CD4-positive, CD25-positive, alpha-beta regulatory T cell (primary cell): ENCODE data around the gene MMP24. TPM values are rescaled to one million over a fixed set of nuclear protein-coding genes. Genes with fewer than 3 reads are reported as not detected.
"Not testable (repeated sequence)": the region's sequence is repeated elsewhere in the genome, so short reads cannot be mapped to it uniquely, and the experiment has no call there.

Source experiments
- ATAC-seq, 2 donors: fragments of 150-1000 bp; cut with Tn5 transposase; one replicate each; pipeline ENCODE4 v1.10.0; 2021; ENCODE audit warnings: low read depth in 2 of 2, moderate number of reproducible peaks in 2 of 2, moderate library complexity in 1 of 2
- DNase-seq, 3 donors: peaks; one replicate each; pipeline versions ENCODE4 v3.0.0 to v3.0.0-alpha.2; 2012 to 2022; ENCODE audit warnings: mixed read lengths in 1 of 3
- H3K27ac ChIP-seq: one replicate; pipeline ENCODE4 v1.7.0; 2013; ENCODE audit warnings: mild to moderate bottlenecking, low read length; ENCODE audit not compliant: insufficient read depth, poor library complexity, severe bottlenecking
- H3K27me3 ChIP-seq: one replicate; pipeline ENCODE4 v1.7.0; 2013; ENCODE audit warnings: low read length; ENCODE audit not compliant: control insufficient read depth, insufficient read depth
- H3K36me3 ChIP-seq: one replicate; pipeline ENCODE4 v1.7.0; 2013; ENCODE audit warnings: mild to moderate bottlenecking, low read length, moderate library complexity; ENCODE audit not compliant: control insufficient read depth, insufficient read depth
- H3K4me1 ChIP-seq: 2 replicates; pipeline ENCODE4 v1.7.0; 2013; ENCODE audit warnings: mild to moderate bottlenecking, low read length; ENCODE audit not compliant: insufficient read depth, control insufficient read depth, poor library complexity, severe bottlenecking
- H3K4me3 ChIP-seq: one replicate; pipeline ENCODE4 v1.7.0; 2013; ENCODE audit warnings: low read depth, mild to moderate bottlenecking, low read length, moderate library complexity
- H3K9me3 ChIP-seq, 2 experiments: 1 replicate in 1 of 2; 2 replicates in 1 of 2; pipeline ENCODE4 v1.7.0; 2013; ENCODE audit warnings: low read length in 2 of 2, mild to moderate bottlenecking in 1 of 2, moderate library complexity in 1 of 2; ENCODE audit not compliant: control insufficient read depth in 2 of 2
- H3K27ac Mint-ChIP-seq, 3 donors: one replicate each; pipeline ENCODE4 v1.8.0; 2020 to 2022; ENCODE audit warnings: mild to moderate bottlenecking in 3 of 3, mixed read lengths in 3 of 3, moderate library complexity in 2 of 3
- H3K27me3 Mint-ChIP-seq: one replicate; pipeline ENCODE4 v1.8.0; 2022; ENCODE audit warnings: mild to moderate bottlenecking, mixed read lengths
- H3K36me3 Mint-ChIP-seq: one replicate; pipeline ENCODE4 v1.8.0; 2020; ENCODE audit warnings: mixed read lengths
- H3K4me1 Mint-ChIP-seq, 4 donors: one replicate each; pipeline ENCODE4 v1.8.0; 2020 to 2022; ENCODE audit warnings: mixed read lengths in 4 of 4, mild to moderate bottlenecking in 1 of 4
- H3K4me3 Mint-ChIP-seq, 4 donors: one replicate each; pipeline ENCODE4 v1.8.0; 2020 to 2022; ENCODE audit warnings: mild to moderate bottlenecking in 4 of 4, mixed read lengths in 4 of 4, moderate library complexity in 3 of 4
- H3K9me3 Mint-ChIP-seq, 7 donors: one replicate each; pipeline ENCODE4 v1.8.0; 2020 to 2022; ENCODE audit warnings: mixed read lengths in 7 of 7, mild to moderate bottlenecking in 3 of 7, moderate library complexity in 2 of 7
- polyA plus RNA-seq, 4 donors: library from polyadenylated mRNA; unstranded; fragments of 300-500 nt; fragmentation: Illumina TruSeq; gene quantifications; one replicate each; pipeline ENCODE4 v1.2.3, GENCODE V29; 2021
- total RNA-seq: library from RNA; stranded (reverse); gene quantifications from one replicate; pipeline ENCODE4 v1.2.3, GENCODE V29; 2022

Gene MMP24
- total RNA-seq (not detected), polyA plus RNA-seq (under 1 TPM; 0.05 to 0.16 (median 0.09) TPM)

GRCh38 chr20:35226126-35226883 is at the start of gene MMP24:
TSS of gene MMP24 (plus strand) at chr20:35226690. CDS start at chr20:35226739, 49 bp downstream.
- Mint-ChIP-seq H3K36me3 (peaks cover 24% of the 10 kb centered on the region), H3K27ac (no peak within 1 kb of the TSS), H3K4me3 (peak within 1 kb of the TSS; percentile 46 to 86 (median 76)), H3K4me1 (peaks cover 0 to 10% (median 5%) of the 10 kb centered on the region in 4 donors), H3K27me3 (peaks cover 54% of the 10 kb centered on the region), H3K9me3 (peaks cover 0 to 16% (median 6%) of the 10 kb centered on the region in 7 donors)
- Histone ChIP-seq H3K36me3 (peaks cover 4% of the 10 kb centered on the region), H3K4me3 (no peak within 1 kb of the TSS), H3K27ac (no peak within 1 kb of the TSS), H3K27me3 (peaks cover 28% of the 10 kb centered on the region), H3K4me1 (no peaks in the 10 kb centered on the region), H3K9me3 (no peaks in the 10 kb centered on the region)
- DNase-seq (no peak), ATAC-seq (peak in 1 of 2 donors; percentile 8)

GRCh38 chr20:35179292-35180212 is 46.9 kb upstream of the MMP24 start:
- Histone ChIP-seq H3K27me3 (no peaks in the 10 kb centered on the region), H3K9me3 (no peaks in the 10 kb centered on the region), H3K4me3 (no peak overlapping the region), H3K36me3 (no peaks in the 10 kb centered on the region), H3K4me1 (no peaks in the 10 kb centered on the region), H3K27ac (no peak overlapping the region)
- H3K4me1 Mint-ChIP-seq = no peaks in the 10 kb centered on the region
- peaks cover 20% of the 10 kb centered on the region for H3K36me3 Mint-ChIP-seq
- H3K27me3 Mint-ChIP-seq = no peaks in the 10 kb centered on the region
- H3K27ac Mint-ChIP-seq = no peak overlapping the region
- ATAC-seq (no peak), DNase-seq (no peak)
- peaks cover 0 to 3% (median 0%) of the 10 kb centered on the region in 7 donors for H3K9me3 Mint-ChIP-seq
- no peak overlapping the region for H3K4me3 Mint-ChIP-seq

GRCh38 chr20:35180266-35180665 is 46.2 kb upstream of the MMP24 start:
- ATAC-seq (no peak), DNase-seq (no peak)
- H3K4me1 Mint-ChIP-seq = no peaks in the 10 kb centered on the region

GRCh38 chr20:35181731-35182130 is 44.8 kb upstream of the MMP24 start:
- Histone ChIP-seq H3K4me3 (no peak overlapping the region), H3K36me3 (no peaks in the 10 kb centered on the region), H3K27ac (no peak overlapping the region), H3K4me1 (no peaks in the 10 kb centered on the region), H3K9me3 (no peaks in the 10 kb centered on the region), H3K27me3 (no peaks in the 10 kb centered on the region)
- Mint-ChIP-seq H3K9me3 (peaks cover 0 to 6% (median 0%) of the 10 kb centered on the region in 7 donors), H3K36me3 (peaks cover 27% of the 10 kb centered on the region), H3K27ac (no peak overlapping the region), H3K4me1 (no peaks in the 10 kb centered on the region), H3K27me3 (no peaks in the 10 kb centered on the region), H3K4me3 (peak overlapping the region in 1 of 4 donors; percentile 81)
- ATAC-seq (no peak), DNase-seq (no peak)

More at GRCh38 chr20:35180266-35180665, 46.2 kb upstream of the MMP24 start:
- Mint-ChIP-seq H3K4me3 (no peak overlapping the region), H3K27ac (no peak overlapping the region), H3K9me3 (peaks cover 0 to 3% (median 0%) of the 10 kb centered on the region in 7 donors), H3K36me3 (peaks cover 21% of the 10 kb centered on the region), H3K27me3 (no peaks in the 10 kb centered on the region)
- H3K36me3 ChIP-seq = no peaks in the 10 kb centered on the region
- no peak overlapping the region for H3K27ac ChIP-seq
- no peaks in the 10 kb centered on the region for H3K27me3 ChIP-seq
- no peaks in the 10 kb centered on the region for H3K9me3 ChIP-seq
- no peak overlapping the region for H3K4me3 ChIP-seq
- H3K4me1 ChIP-seq = no peaks in the 10 kb centered on the region

- not testable (repeated sequence) for H3K27ac ChIP-seq, H3K27me3 Mint-ChIP-seq, H3K4me1 Mint-ChIP-seq, H3K27ac Mint-ChIP-seq, H3K4me3 ChIP-seq, H3K9me3 ChIP-seq, H3K4me1 ChIP-seq, H3K4me3 Mint-ChIP-seq, ATAC-seq, H3K9me3 Mint-ChIP-seq, DNase-seq, H3K27me3 ChIP-seq, H3K36me3 ChIP-seq
- peaks cover 33% of the 10 kb centered on the region for H3K36me3 Mint-ChIP-seq
These were observed 39.7 kb upstream of the MMP24 start for GRCh38 chr20:35186691-35187289.

- no peak for ATAC-seq
- peaks cover 37% of the 10 kb centered on the region for H3K36me3 Mint-ChIP-seq
- H3K4me3 Mint-ChIP-seq = no peak overlapping the region
These were observed 38.8 kb upstream of the MMP24 start for GRCh38 chr20:35187584-35188190.

GRCh38 chr20:35189223-35189622 is 37.3 kb upstream of the MMP24 start:
- H3K9me3 ChIP-seq, H3K27ac Mint-ChIP-seq, H3K27ac ChIP-seq, H3K36me3 ChIP-seq, H3K4me1 ChIP-seq, H3K27me3 ChIP-seq, H3K4me3 ChIP-seq, H3K9me3 Mint-ChIP-seq, H3K4me1 Mint-ChIP-seq, DNase-seq, ATAC-seq, H3K4me3 Mint-ChIP-seq, H3K27me3 Mint-ChIP-seq: not testable (repeated sequence)
- H3K36me3 Mint-ChIP-seq = peaks cover 27% of the 10 kb centered on the region

More at GRCh38 chr20:35187584-35188190, 38.8 kb upstream of the MMP24 start:
- Histone ChIP-seq H3K36me3 (no peaks in the 10 kb centered on the region), H3K27ac (no peak overlapping the region), H3K9me3 (no peaks in the 10 kb centered on the region), H3K4me3 (no peak overlapping the region), H3K4me1 (no peaks in the 10 kb centered on the region), H3K27me3 (no peaks in the 10 kb centered on the region)
- Mint-ChIP-seq H3K9me3 (peaks cover 0 to 6% (median 0%) of the 10 kb centered on the region in 7 donors), H3K4me1 (peaks cover 0 to 3% (median under 1%) of the 10 kb centered on the region in 4 donors), H3K27me3 (no peaks in the 10 kb centered on the region), H3K27ac (no peak overlapping the region)
- DNase-seq = no peak
